Right ventricle myocardium inferior (tissue), 1 donor: ENCODE measurements around the gene RTBDN. TPM values are rescaled to one million over a fixed set of nuclear protein-coding genes. Genes with fewer than 3 reads are reported as not detected.

Source experiments
- ATAC-seq: fragments of 200-7000 bp; cut with Tn5 transposase; one replicate; pipeline ENCODE4 v1.9.1; 2020; ENCODE audit warnings: mild to moderate bottlenecking, moderate library complexity
- DNase-seq: peaks from one replicate; pipeline ENCODE4 v3.0.0; 2021; ENCODE audit errors: missing footprints
- intact Hi-C: fragments of 100-400 bp; cut with DNase I; formaldehyde crosslinking; loops from one replicate; pipeline ENCODE4 v1.11.0; 2022
- total RNA-seq: library from RNA; stranded (reverse); fragmentation: NEBNext Ultra II Directional; extraction: Animal tissue kit (Norgen Biotek cat#: 25700); gene quantifications from one replicate; pipeline ENCODE4 v1.2.1, GENCODE V29; 2021
- donor health status: DM: no; HTN: yes; CAD: no; lungs with severe emphysema.

RTBDN gene
- total RNA-seq, 1 donor from 2014 or later = not detected

- ATAC-seq = no peak
- intact Hi-C loops = no loop called here
- no peak for DNase-seq
Observed at GRCh38 chr19:12786952-12787351, 47.4 kb downstream of the RTBDN start.

- intact Hi-C loops = no loop called here
- ATAC-seq = no peak
- DNase-seq = peak; percentile 92
Observed at GRCh38 chr19:12786141-12786870, 48.1 kb downstream of the RTBDN start.

- no peak for DNase-seq
- ATAC-seq = no peak
- intact Hi-C loops = no loop called here
Observed at GRCh38 chr19:12785431-12786031, 48.8 kb downstream of the RTBDN start.

- intact Hi-C loops = no loop called here
- DNase-seq (no peak), ATAC-seq (no peak)
Observed at GRCh38 chr19:12784871-12785430, 49.4 kb downstream of the RTBDN start.

- DNase-seq (no peak), ATAC-seq (no peak)
- intact Hi-C loops = no loop called here
Observed at GRCh38 chr19:12784394-12784870, 49.9 kb downstream of the RTBDN start.

- intact Hi-C loops = no loop called here
- DNase-seq (no peak), ATAC-seq (no peak)
Observed at GRCh38 chr19:12783849-12784393, 50.5 kb downstream of the RTBDN start.

- intact Hi-C loops = no loop called here
- no peak for ATAC-seq
Observed at GRCh38 chr19:12783291-12783848, 51.0 kb downstream of the RTBDN start.

GRCh38 chr19:12782424-12783290 is 51.7 kb downstream of the RTBDN start:
- ATAC-seq (peak; percentile 74), DNase-seq (peak; percentile 95)
- intact Hi-C loops = no loop called here

More at GRCh38 chr19:12783291-12783848, 51.0 kb downstream of the RTBDN start:
- DNase-seq = no peak

GRCh38 chr19:12782174-12782423 is 52.3 kb downstream of the RTBDN start:
- ATAC-seq (no peak), DNase-seq (no peak)
- intact Hi-C loops = no loop called here

- peak; percentile 17 for ATAC-seq
- intact Hi-C loops = no loop called here
Observed at GRCh38 chr19:12779162-12779993, 55.0 kb downstream of the RTBDN start.

GRCh38 chr19:12778905-12779161 is 55.5 kb downstream of the RTBDN start:
- intact Hi-C loops = no loop called here
- ATAC-seq (no peak), DNase-seq (no peak)

More at GRCh38 chr19:12779162-12779993, 55.0 kb downstream of the RTBDN start:
- peak; percentile 85 for DNase-seq

GRCh38 chr19:12778017-12778904 is 56.1 kb downstream of the RTBDN start:
- intact Hi-C loops = no loop called here
- ATAC-seq (peak; percentile 36), DNase-seq (peak; percentile 88)

- DNase-seq (peak; percentile 92), ATAC-seq (peak; percentile 56)
- intact Hi-C loops = loop anchor here (1.0 kb wide), 1 partner anchor 19 kb away; no protein-coding TSS in a partner anchor
Observed at GRCh38 chr19:12777217-12778016, 57.0 kb downstream of the RTBDN start.
